HCT116 (cell line): Measurements from ENCODE around the gene ITPR2. TPM values are rescaled to one million over a fixed set of nuclear protein-coding genes. Genes with fewer than 3 reads are reported as not detected.

Source experiments
- ATAC-seq: fragments of 200-7000 bp; cut with Tn5 transposase; 2 replicates; pipeline ENCODE4 v1.9.1; 2020; ENCODE audit warnings: mild to moderate bottlenecking, moderate library complexity
- BruUV-seq: library from RNA; stranded (reverse); fragments of 400-500 nt; replicated peaks from 2 replicates; lab custom pipeline; 2021; lab: Mats Ljungman, UMichigan
- CTCF ChIA-PET: fragments of 300-600 bp; sonication (Branson Sonifier 250); formaldehyde crosslinking; loops from one replicate; lab custom pipeline; 2021; ENCODE audit warnings: antibody characterized with exemption; lab: Charles Lee
- POLR2A ChIA-PET: fragments of 300-600, 350-600 bp; sonication (Branson Sonifier 250); formaldehyde crosslinking; loops from one replicate; lab custom pipeline; 2021; ENCODE audit warnings: antibody characterized with exemption; lab: Charles Lee
- RAD21 ChIA-PET, 2 experiments: fragments of 300-600 bp; sonication (Branson Sonifier 250); formaldehyde crosslinking; loops; one replicate each; lab custom pipeline; 2023; ENCODE audit warnings: low total read pairs in 2 of 2; ENCODE audit not compliant: uncharacterized antibody in 2 of 2, unreplicated experiment in 2 of 2, low non-redundant PET in 1 of 2; lab: Charles Lee
- DNase-seq: peaks from one replicate; pipeline ENCODE4 v3.0.0-alpha.2; 2010; ENCODE audit warnings: low read depth, low spot score
- H2AFZ ChIP-seq: fragments of 200-600 bp; shearing (Covaris generic), sonication (generic); 2 replicates; pipeline ENCODE4 v1.6.1; 2017; ENCODE audit warnings: low read depth, mixed run types, mixed read lengths, antibody characterized with exemption, low read length; ENCODE audit not compliant: poor library complexity, severe bottlenecking
- H3K27ac ChIP-seq: 2 replicates; pipeline ENCODE4 v1.5.1; 2012; ENCODE audit warnings: low read depth, low read length
- H3K27me3 ChIP-seq: fragments of 200-600 bp; sonication (generic); 2 replicates; pipeline ENCODE4 v1.6.1; 2016; ENCODE audit warnings: mixed run types, low read length, mixed read lengths; ENCODE audit not compliant: insufficient read depth
- H3K36me3 ChIP-seq, 2 experiments: fragments of 200-500 bp in 1 of 2; fragments of 200-600 bp in 1 of 2; sonication (Bioruptor generic) in 1 of 2; sonication (generic) in 1 of 2; 2 replicates each; pipeline versions ENCODE4 v1.5.1 to v1.6.1; 2014 to 2016; ENCODE audit warnings: low read length in 2 of 2, inconsistent platforms in 1 of 2, mixed read lengths in 1 of 2, mixed run types in 1 of 2; ENCODE audit not compliant: insufficient read depth in 2 of 2, control insufficient read depth in 1 of 2
- H3K4me1 ChIP-seq, 2 experiments: fragments of 200-600 bp in 1 of 2; sonication (generic) in 1 of 2; 2 replicates each; pipeline versions ENCODE4 v1.5.1 to v1.6.1; 2012 to 2017; ENCODE audit warnings: low read length in 2 of 2, inconsistent platforms in 1 of 2, mild to moderate bottlenecking in 1 of 2, mixed read lengths in 1 of 2, mixed run types in 1 of 2, moderate library complexity in 1 of 2; ENCODE audit not compliant: insufficient read depth in 2 of 2, control insufficient read depth in 1 of 2
- H3K4me2 ChIP-seq: fragments of 200-600 bp; sonication (generic); 2 replicates; pipeline ENCODE4 v1.6.1; 2017; ENCODE audit warnings: mixed run types, low read length, mixed read lengths
- H3K4me3 ChIP-seq, 2 experiments: fragments of 200-600 bp in 1 of 2; sonication (generic) in 1 of 2; replicated peaks in 1 of 2; 2 replicates each; pipeline ENCODE4 v1.5.1; 2011 to 2016; ENCODE audit warnings: low read length in 2 of 2, control low read depth in 1 of 2, low read depth in 1 of 2, mild to moderate bottlenecking in 1 of 2, mixed read lengths in 1 of 2, mixed run types in 1 of 2
- H3K79me2 ChIP-seq: fragments of 200-600 bp; sonication (generic); 2 replicates; pipeline ENCODE4 v1.6.1; 2017; ENCODE audit warnings: mild to moderate bottlenecking, mixed run types, low read length, moderate library complexity, mixed read lengths; ENCODE audit not compliant: insufficient read depth
- H3K9ac ChIP-seq: fragments of 200-600 bp; sonication (generic); 2 replicates; pipeline ENCODE4 v1.6.1; 2016; ENCODE audit warnings: low read length, mixed read lengths
- H3K9me2 ChIP-seq: fragments of 200-600 bp; sonication (generic), shearing (Covaris generic); 2 replicates; pipeline ENCODE4 v1.6.1; 2017; ENCODE audit warnings: mixed run types, mild to moderate bottlenecking, moderate library complexity; ENCODE audit not compliant: insufficient read depth
- H3K9me3 ChIP-seq, 2 experiments: fragments of 200-500 bp in 1 of 2; fragments of 200-600 bp in 1 of 2; sonication (Bioruptor generic) in 1 of 2; sonication (generic) in 1 of 2; 2 replicates each; pipeline ENCODE4 v1.6.1; 2014 to 2017; ENCODE audit warnings: low read length in 2 of 2, mixed read lengths in 2 of 2, inconsistent platforms in 1 of 2, low read depth in 1 of 2, mild to moderate bottlenecking in 1 of 2, mixed run types in 1 of 2, moderate library complexity in 1 of 2; ENCODE audit not compliant: control insufficient read depth in 1 of 2, insufficient read depth in 1 of 2
- H4K20me1 ChIP-seq: fragments of 200-600 bp; sonication (generic), shearing (Covaris generic); 2 replicates; pipeline ENCODE4 v1.6.1; 2017; ENCODE audit warnings: mixed run types, mild to moderate bottlenecking, moderate library complexity; ENCODE audit not compliant: insufficient read depth
- CBX3 ChIP-seq: IDR thresholded peaks from 2 replicates; pipeline ENCODE4 v1.6.1; 2012; ENCODE audit warnings: low read depth
- CEBPB ChIP-seq: IDR thresholded peaks from 2 replicates; pipeline ENCODE4 v1.6.1; 2012; ENCODE audit warnings: low read depth
- ELF1 ChIP-seq: IDR thresholded peaks from 2 replicates; pipeline ENCODE4 v1.6.1; 2012; ENCODE audit warnings: low read depth, borderline replicate concordance
- EZH2phosphoT487 ChIP-seq: fragments of 200-600 bp; IDR thresholded peaks from 2 replicates; pipeline ENCODE4 v1.6.1; 2018; ENCODE audit warnings: antibody characterized with exemption, borderline replicate concordance
- MAX ChIP-seq: IDR thresholded peaks from 2 replicates; pipeline ENCODE4 v1.6.1; 2012
- POLR2A ChIP-seq: IDR thresholded peaks from 2 replicates; pipeline ENCODE4 v1.7.0; 2011; ENCODE audit warnings: borderline replicate concordance; ENCODE audit not compliant: insufficient read depth, insufficient read length; ENCODE audit errors: extremely low read depth
- POLR2AphosphoS5 ChIP-seq: IDR thresholded peaks from 2 replicates; pipeline ENCODE4 v1.6.1; 2011; ENCODE audit warnings: mild to moderate bottlenecking, low read depth, low read length, moderate library complexity
- RAD21 ChIP-seq: IDR thresholded peaks from 2 replicates; pipeline ENCODE4 v1.6.1; 2012; ENCODE audit warnings: low read depth, mild to moderate bottlenecking
- SP1 ChIP-seq: IDR thresholded peaks from 2 replicates; pipeline ENCODE4 v1.6.1; 2012; ENCODE audit warnings: low read depth
- SRF ChIP-seq: IDR thresholded peaks from 2 replicates; pipeline ENCODE4 v1.6.1; 2012; ENCODE audit warnings: low read depth
- TCF7L2 ChIP-seq: IDR thresholded peaks from 2 replicates; pipeline ENCODE4 v1.7.0; 2011; ENCODE audit warnings: borderline replicate concordance, inconsistent platforms; ENCODE audit not compliant: insufficient read depth, insufficient read length; ENCODE audit errors: extremely low read depth
- YY1 ChIP-seq: IDR thresholded peaks from 2 replicates; pipeline ENCODE4 v1.6.1; 2011; ENCODE audit warnings: low read length, low read depth, moderate library complexity, mild to moderate bottlenecking; ENCODE audit not compliant: insufficient replicate concordance; ENCODE audit errors: extremely low read depth
- intact Hi-C: fragments of 100-400 bp; cut with micrococcal nuclease; formaldehyde crosslinking; loops from 2 replicates; pipeline ENCODE4 v1.10.0; 2022
- total RNA-seq: library from RNA; stranded (reverse); gene quantifications from one replicate; pipeline ENCODE4 v1.2.1, GENCODE V29; 2021; ENCODE audit not compliant: unreplicated experiment

The ITPR2 gene
- total RNA-seq, 1 experiment from 2014 or later = 6.5 TPM

GRCh38 chr12:26533211-26533610 is 299.8 kb downstream of the ITPR2 start:
- Histone ChIP-seq H3K27ac (no peak overlapping the region), H3K27me3 (no peaks in the 10 kb centered on the region), H3K79me2 (no peaks in the 10 kb centered on the region), H3K9me3 (no peaks in the 10 kb centered on the region), H3K4me3 (no peak overlapping the region), H4K20me1 (no peaks in the 10 kb centered on the region), H3K9ac (no peak overlapping the region), H3K4me2 (no peak overlapping the region), H2AFZ (no peak overlapping the region), H3K4me1 (no peaks in the 10 kb centered on the region), H3K9me2 (no peaks in the 10 kb centered on the region), H3K36me3 (no peaks in the 10 kb centered on the region)
- POLR2A ChIA-PET = no interaction called here
- CTCF ChIA-PET = no interaction called here
- BruUV-seq = no TSS peak
- no peak for ATAC-seq
- no peak for TF ChIP-seq SP1
- TF ChIP-seq YY1 = no peak
- intact Hi-C loops = no loop called here
- DNase-seq = no peak
- RAD21 ChIA-PET = no interaction called here

- no peak overlapping the region for H3K4me3 ChIP-seq
- POLR2A ChIA-PET = no interaction called here
Measured at GRCh38 chr12:26530461-26530860, 302.5 kb downstream of the ITPR2 start.

More at GRCh38 chr12:26530461-26530860, 302.5 kb downstream of the ITPR2 start:
- Histone ChIP-seq H3K4me1 (no peaks in the 10 kb centered on the region), H3K9me3 (peaks cover 3 to 4% of the 10 kb centered on the region in 2 experiments; a peak in 2 of 4 replicates), H3K9me2 (no peaks in the 10 kb centered on the region), H4K20me1 (no peaks in the 10 kb centered on the region)
- CTCF ChIA-PET = no interaction called here
- BruUV-seq = no TSS peak
- no peak for TF ChIP-seq CEBPB
- no peak for TF ChIP-seq SRF
- TF ChIP-seq CBX3 = no peak
- no peak for TF ChIP-seq POLR2AphosphoS5
- TF ChIP-seq MAX = no peak
- TF ChIP-seq SP1 = no peak
- no peak for TF ChIP-seq POLR2A
- no peak for TF ChIP-seq RAD21
- TF ChIP-seq EZH2phosphoT487 = no peak
- no peak for TF ChIP-seq ELF1
- TF ChIP-seq YY1 = no peak
- no peak for TF ChIP-seq TCF7L2
- TF ChIP-seq, all 23 proteins: peak for 0
- H3K9ac ChIP-seq = no peak overlapping the region
- H3K27me3 ChIP-seq = no peaks in the 10 kb centered on the region
- H2AFZ ChIP-seq = no peak overlapping the region
- H3K27ac ChIP-seq = no peak overlapping the region
- no peak for DNase-seq
- RAD21 ChIA-PET = no interaction called here
- intact Hi-C loops = no loop called here
- ATAC-seq = no peak
- H3K79me2 ChIP-seq = no peaks in the 10 kb centered on the region
- H3K36me3 ChIP-seq = no peaks in the 10 kb centered on the region
- H3K4me2 ChIP-seq = no peak overlapping the region
